ENCODE measurements around the gene CMSS1.
"Not testable (repeated sequence)": the region's sequence is repeated elsewhere in the genome, so short reads cannot be mapped to it uniquely, and the experiment has no call there.

Gene CMSS1

GRCh38 chr3:100046986-100047385 is 229.3 kb downstream of the CMSS1 start:
- no peak overlapping the region for H3K4me3 ChIP-seq (ENCODE audit: control insufficient read depth in 1 of 7, extremely low read depth in 1 of 7, insufficient read depth in 4 of 7, low read depth in 2 of 7, low read length in 6 of 7)
- no peak for DNase-seq
- H3K4me1 ChIP-seq (ENCODE audit: control extremely low read depth in 1 of 4, control insufficient read depth in 4 of 4, insufficient read depth in 4 of 4, low read length in 3 of 4), result peaks cover 0 to 32% (median 8%) of the 10 kb centered on the region in 4 experiments
- no CpG with 5 or more reads among the region's 2 CpGs for WGBS (ENCODE audit: insufficient coverage)
- no peak overlapping the region for H3K27ac ChIP-seq (ENCODE audit: insufficient read depth in 1 of 2, low read depth in 1 of 2, low read length in 2 of 2, poor library complexity in 1 of 2, severe bottlenecking in 2 of 2)
- POLR2A ChIA-PET, result no interaction called here
- CTCF ChIA-PET, result interaction anchor here (1.2 kb wide), 1 partner anchor 207 kb away, joined by 3 read pairs; no protein-coding TSS in a partner anchor
- no peaks in the 10 kb centered on the region for H3K36me3 ChIP-seq (ENCODE audit: control insufficient read depth in 4 of 4, insufficient read depth in 4 of 4, low read length in 3 of 4)
- no peaks in the 10 kb centered on the region for H3K9me3 ChIP-seq (ENCODE audit: control extremely low read depth in 1 of 5, control insufficient read depth in 4 of 5, insufficient read depth in 2 of 5, low read depth in 1 of 5, low read length in 4 of 5)
- H3K27me3 ChIP-seq (replicated peaks in 2 of 5; ENCODE audit: control insufficient read depth in 4 of 5, insufficient read depth in 5 of 5, low read length in 4 of 5), result no peaks in the 10 kb centered on the region

- WGBS (ENCODE audit: insufficient coverage), result 55% methylated on average over 5 of the region's 6 CpGs
- CTCF ChIA-PET, result interaction anchor here (0.6 to 1.2 kb wide), 3 partner anchors 17 to 206 kb away, joined by 3 read pairs; no protein-coding TSS in a partner anchor
- peak; percentile 23 to 81 (median 68) for DNase-seq
- H3K27ac ChIP-seq (ENCODE audit: insufficient read depth in 1 of 2, low read depth in 1 of 2, low read length in 2 of 2, poor library complexity in 1 of 2, severe bottlenecking in 2 of 2), result peak overlapping the region in 1 of 2 experiments; percentile 52
- H3K9me3 ChIP-seq (ENCODE audit: control extremely low read depth in 1 of 5, control insufficient read depth in 4 of 5, insufficient read depth in 2 of 5, low read depth in 1 of 5, low read length in 4 of 5), result no peaks in the 10 kb centered on the region
- H3K36me3 ChIP-seq (ENCODE audit: control insufficient read depth in 4 of 4, insufficient read depth in 4 of 4, low read length in 3 of 4), result no peaks in the 10 kb centered on the region
- no peaks in the 10 kb centered on the region for H3K27me3 ChIP-seq (replicated peaks in 2 of 5; ENCODE audit: control insufficient read depth in 4 of 5, insufficient read depth in 5 of 5, low read length in 4 of 5)
- H3K4me3 ChIP-seq (ENCODE audit: control insufficient read depth in 1 of 7, extremely low read depth in 1 of 7, insufficient read depth in 4 of 7, low read depth in 2 of 7, low read length in 6 of 7), result peak overlapping the region in 6 of 7 experiments; percentile 8 to 56 (median 38)
- POLR2A ChIA-PET, result no interaction called here
- H3K4me1 ChIP-seq (ENCODE audit: control extremely low read depth in 1 of 4, control insufficient read depth in 4 of 4, insufficient read depth in 4 of 4, low read length in 3 of 4), result peaks cover 0 to 32% (median 8%) of the 10 kb centered on the region in 4 experiments
Observed at GRCh38 chr3:100047455-100048141, 229.9 kb downstream of the CMSS1 start.

GRCh38 chr3:100048248-100048647 is 230.6 kb downstream of the CMSS1 start:
- Histone ChIP-seq H3K27ac (ENCODE audit: insufficient read depth in 1 of 2, low read depth in 1 of 2, low read length in 2 of 2, poor library complexity in 1 of 2, severe bottlenecking in 2 of 2) (peak overlapping the region in 1 of 2 experiments; percentile 52), H3K9me3 (ENCODE audit: control extremely low read depth in 1 of 5, control insufficient read depth in 4 of 5, insufficient read depth in 2 of 5, low read depth in 1 of 5, low read length in 4 of 5) (no peaks in the 10 kb centered on the region), H3K4me3 (ENCODE audit: control insufficient read depth in 1 of 7, extremely low read depth in 1 of 7, insufficient read depth in 4 of 7, low read depth in 2 of 7, low read length in 6 of 7) (peak overlapping the region in 1 of 7 experiments; percentile 56), H3K27me3 (replicated peaks in 2 of 5; ENCODE audit: control insufficient read depth in 4 of 5, insufficient read depth in 5 of 5, low read length in 4 of 5) (no peaks in the 10 kb centered on the region), H3K36me3 (ENCODE audit: control insufficient read depth in 4 of 4, insufficient read depth in 4 of 4, low read length in 3 of 4) (no peaks in the 10 kb centered on the region), H3K4me1 (ENCODE audit: control extremely low read depth in 1 of 4, control insufficient read depth in 4 of 4, insufficient read depth in 4 of 4, low read length in 3 of 4) (peaks cover 0 to 32% (median 8%) of the 10 kb centered on the region in 4 experiments)
- ChIA-PET CTCF (interaction anchor here (0.6 to 0.7 kb wide), 2 partner anchors 16 to 82 kb away, joined by 3 read pairs; no protein-coding TSS in a partner anchor), POLR2A (no interaction called here)
- DNase-seq, result no peak
- WGBS (ENCODE audit: insufficient coverage), result 100% methylated on average over 2 of the region's 3 CpGs

GRCh38 chr3:100051513-100051912 is 233.9 kb downstream of the CMSS1 start:
- POLR2A ChIA-PET; DNase-seq; H3K4me3 ChIP-seq (ENCODE audit: control insufficient read depth in 1 of 7, extremely low read depth in 1 of 7, insufficient read depth in 4 of 7, low read depth in 2 of 7, low read length in 6 of 7); H3K27ac ChIP-seq (ENCODE audit: insufficient read depth in 1 of 2, low read depth in 1 of 2, low read length in 2 of 2, poor library complexity in 1 of 2, severe bottlenecking in 2 of 2); H3K36me3 ChIP-seq (ENCODE audit: control insufficient read depth in 4 of 4, insufficient read depth in 4 of 4, low read length in 3 of 4); H3K9me3 ChIP-seq (ENCODE audit: control extremely low read depth in 1 of 5, control insufficient read depth in 4 of 5, insufficient read depth in 2 of 5, low read depth in 1 of 5, low read length in 4 of 5); CTCF ChIA-PET; H3K27me3 ChIP-seq (replicated peaks in 2 of 5; ENCODE audit: control insufficient read depth in 4 of 5, insufficient read depth in 5 of 5, low read length in 4 of 5): not testable (repeated sequence)
- H3K4me1 ChIP-seq (ENCODE audit: control extremely low read depth in 1 of 4, control insufficient read depth in 4 of 4, insufficient read depth in 4 of 4, low read length in 3 of 4), result peaks cover 0 to 14% (median 7%) of the 10 kb centered on the region in 4 experiments
- no CpG with 5 or more reads among the region's 3 CpGs for WGBS (ENCODE audit: insufficient coverage)

GRCh38 chr3:100053951-100054620 is 236.4 kb downstream of the CMSS1 start:
- no peak overlapping the region for H3K27ac ChIP-seq (ENCODE audit: insufficient read depth in 1 of 2, low read depth in 1 of 2, low read length in 2 of 2, poor library complexity in 1 of 2, severe bottlenecking in 2 of 2)
- 100% methylated on average over 1 of the region's 6 CpGs for WGBS (ENCODE audit: insufficient coverage)
- H3K36me3 ChIP-seq (ENCODE audit: control insufficient read depth in 4 of 4, insufficient read depth in 4 of 4, low read length in 3 of 4), result no peaks in the 10 kb centered on the region
- H3K27me3 ChIP-seq (replicated peaks in 2 of 5; ENCODE audit: control insufficient read depth in 4 of 5, insufficient read depth in 5 of 5, low read length in 4 of 5), result no peaks in the 10 kb centered on the region
- ChIA-PET POLR2A (no interaction called here), CTCF (interaction anchor here (0.9 to 1.9 kb wide), 3 partner anchors 10 to 222 kb away, joined by 3 to 5 read pairs (median 4); no protein-coding TSS in a partner anchor)
- no peak overlapping the region for H3K4me3 ChIP-seq (ENCODE audit: control insufficient read depth in 1 of 7, extremely low read depth in 1 of 7, insufficient read depth in 4 of 7, low read depth in 2 of 7, low read length in 6 of 7)
- H3K9me3 ChIP-seq (ENCODE audit: control extremely low read depth in 1 of 5, control insufficient read depth in 4 of 5, insufficient read depth in 2 of 5, low read depth in 1 of 5, low read length in 4 of 5), result no peaks in the 10 kb centered on the region
- no peaks in the 10 kb centered on the region for H3K4me1 ChIP-seq (ENCODE audit: control extremely low read depth in 1 of 4, control insufficient read depth in 4 of 4, insufficient read depth in 4 of 4, low read length in 3 of 4)
- DNase-seq, result no peak

- Histone ChIP-seq H3K36me3 (ENCODE audit: control insufficient read depth in 4 of 4, insufficient read depth in 4 of 4, low read length in 3 of 4) (no peaks in the 10 kb centered on the region), H3K27me3 (replicated peaks in 2 of 5; ENCODE audit: control insufficient read depth in 4 of 5, insufficient read depth in 5 of 5, low read length in 4 of 5) (no peaks in the 10 kb centered on the region), H3K27ac (ENCODE audit: insufficient read depth in 1 of 2, low read depth in 1 of 2, low read length in 2 of 2, poor library complexity in 1 of 2, severe bottlenecking in 2 of 2) (no peak overlapping the region), H3K4me3 (ENCODE audit: control insufficient read depth in 1 of 7, extremely low read depth in 1 of 7, insufficient read depth in 4 of 7, low read depth in 2 of 7, low read length in 6 of 7) (no peak overlapping the region), H3K9me3 (ENCODE audit: control extremely low read depth in 1 of 5, control insufficient read depth in 4 of 5, insufficient read depth in 2 of 5, low read depth in 1 of 5, low read length in 4 of 5) (no peaks in the 10 kb centered on the region), H3K4me1 (ENCODE audit: control extremely low read depth in 1 of 4, control insufficient read depth in 4 of 4, insufficient read depth in 4 of 4, low read length in 3 of 4) (peaks cover 0 to 7% (median 2%) of the 10 kb centered on the region in 4 experiments)
- no peak for DNase-seq
- WGBS (ENCODE audit: insufficient coverage), result 100% methylated on average over 5 of the region's 8 CpGs
- CTCF ChIA-PET, result interaction anchor here (1.5 to 1.6 kb wide), 2 partner anchors 11 to 196 kb away, joined by 4 to 6 read pairs; no protein-coding TSS in a partner anchor
- POLR2A ChIA-PET, result no interaction called here
Observed at GRCh38 chr3:100057716-100058575, 240.3 kb downstream of the CMSS1 start.
